ENCODE data around the gene COL9A3.

COL9A3 gene

GRCh38 chr20:62799036-62799435, 17.8 kb upstream of the COL9A3 start:
- FAIRE-seq: no peak

DNA sequence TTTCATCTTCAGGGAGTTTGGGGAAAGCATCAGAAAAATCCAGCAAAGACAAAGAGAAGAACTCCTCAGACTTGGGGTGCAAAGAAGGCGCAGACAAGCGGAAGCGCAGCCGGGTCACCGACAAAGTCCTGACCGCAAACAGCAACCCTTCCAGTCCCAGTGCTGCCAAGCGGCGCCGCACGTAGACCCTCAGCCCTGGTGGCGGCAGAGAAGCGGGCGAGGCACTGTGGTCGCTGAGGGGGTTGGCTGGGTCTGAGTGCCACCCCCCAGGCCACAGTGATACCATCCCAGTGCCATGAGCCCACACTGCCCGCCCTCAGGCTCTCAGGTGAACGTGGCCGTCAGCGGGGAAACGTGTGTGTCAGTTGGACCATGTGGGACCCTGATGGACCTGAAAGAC, 17.4 kb upstream of the COL9A3 start:
- FAIRE-seq: no peak

DNA sequence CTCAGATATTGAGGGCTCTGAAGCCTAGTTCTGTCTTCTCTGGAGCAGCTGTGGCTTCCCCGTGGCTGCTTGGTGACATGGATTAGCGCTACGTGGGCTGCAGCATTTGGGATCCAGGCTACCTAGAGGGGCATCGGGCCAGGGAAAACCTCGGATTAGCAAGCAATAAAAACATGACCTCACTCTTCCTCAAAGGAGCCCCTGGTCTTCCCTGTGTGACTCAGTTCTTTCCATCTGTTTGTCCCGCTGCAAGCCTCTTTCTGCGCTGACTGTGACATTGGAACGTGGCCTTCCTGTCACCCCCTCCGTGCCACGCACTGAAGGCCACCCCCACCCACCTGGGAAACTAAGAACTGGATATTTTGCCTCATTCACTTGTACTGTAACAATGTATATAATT, 17.0 kb upstream of the COL9A3 start:
- FAIRE-seq: no peak

DNA sequence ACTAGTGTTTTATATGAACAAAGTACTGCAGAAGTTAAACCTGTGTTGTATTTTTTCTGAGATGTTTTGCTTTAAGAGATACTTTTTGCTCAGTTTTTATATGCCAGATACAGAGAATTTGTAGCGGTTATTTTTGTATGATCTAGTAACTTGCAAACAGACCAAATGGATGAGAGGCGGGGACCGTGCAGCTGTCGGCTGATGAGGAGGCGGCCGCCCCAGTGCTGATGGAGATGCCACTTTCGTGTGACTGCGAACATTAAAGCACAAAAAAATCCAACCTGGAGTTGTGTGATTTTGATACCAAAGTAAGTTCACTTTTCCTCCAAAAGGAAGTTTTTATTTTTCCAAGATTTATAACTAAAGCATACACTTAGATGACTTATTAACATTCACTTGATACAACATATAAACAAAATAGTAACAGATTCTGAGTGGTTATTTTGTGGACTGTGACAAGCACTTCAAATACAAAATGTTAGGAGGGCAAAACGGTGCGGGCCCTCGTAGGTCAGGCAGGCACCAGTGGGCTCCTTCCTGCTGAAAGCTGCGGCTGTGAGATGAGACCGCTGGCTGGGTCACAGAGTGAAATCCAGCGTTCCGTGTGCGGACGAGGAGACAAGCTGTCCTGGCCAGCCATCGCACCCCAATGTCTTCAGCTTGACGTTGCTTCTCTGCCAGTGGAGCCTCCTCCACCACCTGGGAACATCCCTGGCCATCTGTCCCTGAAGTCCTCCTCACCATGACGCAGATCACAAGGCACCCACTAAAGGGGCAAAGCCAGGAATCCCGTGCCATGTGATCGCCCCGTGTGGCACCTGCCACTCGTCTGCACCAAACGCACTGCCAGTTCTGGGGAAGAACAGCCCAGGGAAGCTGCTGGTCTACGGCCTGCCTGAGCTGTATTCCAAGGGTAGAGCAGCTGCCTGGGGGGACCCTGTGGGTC, 16.3 kb upstream of the COL9A3 start:
- FAIRE-seq: no peak

- no peak for FAIRE-seq
These were observed 15.4 kb upstream of the COL9A3 start for GRCh38 chr20:62801284-62802010.

DNA sequence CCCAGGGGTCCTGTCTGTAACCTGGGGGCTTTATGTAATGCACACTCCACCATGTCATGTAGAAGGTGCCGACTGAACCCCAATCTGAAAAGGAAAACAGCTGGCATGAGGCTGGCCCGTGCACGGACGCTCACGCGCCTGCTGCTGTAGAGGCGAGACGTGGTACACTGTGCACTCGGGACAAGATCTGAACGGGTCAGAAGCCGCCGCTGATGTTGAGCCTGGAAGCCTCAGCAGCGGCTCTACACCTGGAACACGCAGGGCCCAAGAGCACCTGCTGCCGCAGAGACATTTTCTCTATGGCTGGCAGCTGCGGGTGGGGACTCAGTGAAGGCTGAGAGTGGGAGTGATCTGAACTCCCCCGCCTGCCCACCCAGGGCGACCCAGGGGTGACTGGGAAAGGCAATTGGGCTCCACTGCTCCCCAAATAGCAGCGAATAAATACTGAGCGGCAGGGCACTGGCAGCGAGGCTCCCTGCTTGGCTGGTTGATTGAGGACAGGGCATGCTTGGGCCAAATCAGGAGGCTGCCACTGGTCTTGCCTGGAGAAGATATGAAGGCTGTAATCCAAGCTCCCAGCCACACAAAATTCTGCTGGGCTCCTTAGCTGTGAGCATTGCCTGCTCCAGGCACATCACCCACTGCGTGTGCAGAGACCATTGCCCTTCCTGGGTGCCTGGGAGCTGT, 14.7 kb upstream of the COL9A3 start:
- FAIRE-seq: no peak

DNA sequence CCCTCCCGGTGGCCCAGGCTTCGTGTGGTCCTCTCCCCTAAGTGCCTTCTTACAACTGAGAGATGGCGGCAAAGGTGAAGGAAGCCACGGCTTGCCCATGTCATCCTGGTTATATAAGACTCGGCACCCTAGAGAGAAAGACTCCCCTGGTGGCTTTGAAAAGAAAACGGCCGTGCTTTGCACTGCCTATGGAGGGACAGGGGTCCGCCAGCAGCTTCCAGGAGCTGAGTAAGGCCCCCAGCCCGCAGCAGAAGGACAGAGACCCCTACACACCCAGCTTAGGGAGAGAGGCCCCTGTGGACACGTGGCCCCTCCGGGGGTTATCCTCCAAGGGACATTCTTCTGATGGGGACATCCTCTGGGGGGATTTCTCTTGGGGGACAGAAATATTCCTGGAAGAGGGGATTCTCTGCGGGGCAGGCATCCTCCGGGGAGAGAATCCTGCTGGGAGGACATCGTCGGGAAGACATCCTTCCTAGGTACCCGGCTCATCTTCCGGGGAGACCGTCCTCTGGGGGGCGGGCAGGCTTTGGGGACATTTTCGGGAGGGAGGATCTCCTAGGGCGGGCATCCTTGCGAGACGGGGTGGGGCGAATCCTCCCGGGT, 12.7 kb upstream of the COL9A3 start:
- FAIRE-seq: no peak

- no peak for FAIRE-seq
These were observed 12.2 kb upstream of the COL9A3 start, which contains the start of gene OGFR for GRCh38 chr20:62804627-62805154. Gene OGFR, plus strand, starts transcription at chr20:62804835. Its CDS starts 25 bp downstream, at chr20:62804860.

DNA sequence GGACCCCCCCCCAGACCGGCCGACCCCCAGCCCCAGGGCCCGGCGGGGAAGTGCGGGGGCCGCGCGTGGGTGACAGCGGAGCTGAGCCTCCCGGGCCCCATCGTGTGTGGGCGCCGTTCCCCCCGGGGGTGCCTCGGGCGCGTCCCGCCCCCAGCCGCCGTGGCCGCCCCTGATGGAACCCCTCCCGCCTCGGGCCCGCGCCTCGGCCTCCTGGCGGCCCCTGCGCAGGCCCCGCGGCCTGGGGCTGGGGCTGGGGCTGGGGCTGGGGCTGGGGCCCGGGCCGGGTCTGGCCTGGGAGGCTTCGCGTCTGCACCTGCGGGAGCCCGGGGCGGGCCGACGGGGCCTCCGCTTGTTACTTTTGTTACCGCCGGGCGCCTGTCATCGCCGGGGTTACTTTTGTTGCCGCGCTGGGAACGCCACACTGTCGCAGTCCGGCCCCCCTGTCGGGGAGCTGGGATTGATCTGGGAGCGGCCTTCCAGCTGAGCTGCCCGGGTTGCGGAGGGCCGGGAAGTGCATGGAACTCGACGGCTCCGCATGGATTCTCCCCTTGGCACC, 11.6 kb upstream of the COL9A3 start:
- no peak for FAIRE-seq

- no peak for FAIRE-seq
These were observed 11.0 kb upstream of the COL9A3 start for GRCh38 chr20:62805711-62806382.

GRCh38 chr20:62806383-62807050, 10.3 kb upstream of the COL9A3 start:
- FAIRE-seq: no peak

- no peak for FAIRE-seq
These were observed 9.2 kb upstream of the COL9A3 start for GRCh38 chr20:62807444-62808210.

DNA sequence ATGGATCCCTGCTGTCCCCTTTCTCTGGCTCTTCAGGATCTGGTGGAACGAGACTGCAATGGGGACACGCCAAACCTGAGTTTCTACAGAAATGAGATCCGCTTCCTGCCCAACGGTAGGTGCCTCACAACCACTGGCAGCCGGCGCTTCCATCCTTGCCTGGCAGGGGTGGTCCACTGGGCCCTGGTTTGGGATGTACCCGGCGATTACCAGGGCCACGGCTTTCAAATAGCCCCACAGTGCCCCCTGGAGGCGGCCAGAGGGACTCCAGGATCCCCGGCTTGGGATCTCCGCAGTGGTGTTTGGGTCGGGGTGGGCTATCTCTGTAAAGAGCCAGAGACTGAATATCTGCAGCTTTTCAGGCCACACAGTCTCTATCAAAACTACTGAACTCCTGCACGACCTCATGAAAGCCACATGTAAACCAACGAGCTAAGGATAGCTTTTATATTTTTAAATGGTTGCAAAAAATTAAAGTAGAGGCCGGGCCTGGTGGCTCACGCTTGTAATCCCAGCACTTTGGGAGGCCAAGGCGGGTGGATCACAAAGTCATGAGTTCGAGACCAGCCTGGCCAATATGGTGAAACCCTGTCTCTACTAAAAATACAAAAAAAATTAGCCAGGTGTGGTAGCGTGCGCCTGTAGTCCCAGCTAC, 8.5 kb upstream of the COL9A3 start:
- no peak for FAIRE-seq

DNA sequence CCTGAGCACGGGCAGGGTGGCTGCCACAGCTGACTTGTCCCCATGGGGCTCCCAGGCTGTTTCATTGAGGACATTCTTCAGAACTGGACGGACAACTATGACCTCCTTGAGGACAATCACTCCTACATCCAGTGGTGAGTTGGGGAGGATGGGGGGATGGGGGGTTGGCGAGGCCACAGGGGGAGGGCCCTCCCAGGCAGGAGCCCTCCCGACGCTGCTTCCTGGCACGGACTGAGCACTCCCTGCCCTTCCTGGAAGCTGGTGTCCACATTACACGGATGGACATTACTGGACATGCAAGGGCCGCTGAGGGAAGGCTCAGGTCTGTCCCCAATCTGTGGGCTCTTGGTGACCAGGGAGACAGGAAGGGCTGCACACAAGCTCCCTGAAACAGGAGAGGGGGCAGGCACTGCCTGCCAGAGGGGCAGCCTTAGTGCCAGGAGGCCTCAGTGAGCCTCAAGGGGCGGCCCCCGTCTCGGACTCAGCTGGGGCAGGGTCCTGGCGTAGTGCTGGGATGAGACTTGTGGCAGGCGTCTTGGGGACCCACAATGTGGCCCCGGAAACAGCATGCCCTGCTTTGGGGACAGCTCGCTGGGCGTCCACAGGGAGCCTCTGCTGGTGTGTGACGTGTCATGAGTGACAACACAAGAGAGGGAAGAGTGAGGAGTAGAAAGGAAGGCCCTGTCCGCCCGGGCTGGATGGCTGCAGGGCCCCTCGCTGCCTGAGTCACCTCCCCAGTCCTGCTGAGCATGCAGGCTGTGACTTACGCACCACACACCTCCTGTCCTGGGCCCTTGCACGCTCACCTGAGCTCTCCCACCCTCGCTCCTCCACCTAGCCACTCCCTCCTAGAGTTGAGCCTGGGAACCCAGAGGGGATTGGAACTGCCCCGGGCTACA, 7.1 kb upstream of the COL9A3 start:
- FAIRE-seq: no peak

DNA sequence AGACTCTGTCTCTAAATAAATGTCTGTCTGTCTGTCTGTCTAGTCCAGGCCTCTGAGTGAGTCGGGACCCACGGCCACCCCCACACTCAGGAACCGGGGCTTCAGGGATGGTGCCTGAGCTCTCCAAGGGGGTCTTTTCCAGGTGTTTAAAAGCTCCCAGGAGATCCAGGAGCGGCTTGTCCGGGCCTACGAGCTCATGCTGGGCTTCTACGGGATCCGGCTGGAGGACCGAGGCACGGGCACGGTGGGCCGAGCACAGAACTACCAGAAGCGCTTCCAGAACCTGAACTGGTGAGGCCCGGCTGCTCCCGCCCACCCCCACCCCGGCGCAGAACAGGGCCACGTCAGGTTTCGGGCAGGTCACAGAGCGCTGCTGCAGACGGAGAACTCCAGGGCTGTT, 5.5 kb upstream of the COL9A3 start:
- no peak for FAIRE-seq

GRCh38 chr20:62811720-62812119, 5.1 kb upstream of the COL9A3 start:
- no peak for FAIRE-seq

GRCh38 chr20:62812181-62812906, 4.5 kb upstream of the COL9A3 start:
- FAIRE-seq: no peak

GRCh38 chr20:62812907-62813200, 4.0 kb upstream of the COL9A3 start:
- no peak for FAIRE-seq

Measured in G401.6 (cell line).